ENCODE measurements around the gene PRB4.
"Not testable (repeated sequence)": the region's sequence is repeated elsewhere in the genome, so short reads cannot be mapped to it uniquely, and the experiment has no call there.

PRB4 gene

GRCh38 chr12:11310336-11310735 lies at the start of gene PRB4:
PRB4 (minus strand) TSS chr12:11310436; CDS start chr12:11310398, 38 bp downstream.
- no peak for DNase-seq (ENCODE audit: low read depth)

- DNase-seq (ENCODE audit: low read depth), result not testable (repeated sequence)
These were observed 41.5 kb upstream of the PRB4 start for GRCh38 chr12:11351736-11352135.

DNA sequence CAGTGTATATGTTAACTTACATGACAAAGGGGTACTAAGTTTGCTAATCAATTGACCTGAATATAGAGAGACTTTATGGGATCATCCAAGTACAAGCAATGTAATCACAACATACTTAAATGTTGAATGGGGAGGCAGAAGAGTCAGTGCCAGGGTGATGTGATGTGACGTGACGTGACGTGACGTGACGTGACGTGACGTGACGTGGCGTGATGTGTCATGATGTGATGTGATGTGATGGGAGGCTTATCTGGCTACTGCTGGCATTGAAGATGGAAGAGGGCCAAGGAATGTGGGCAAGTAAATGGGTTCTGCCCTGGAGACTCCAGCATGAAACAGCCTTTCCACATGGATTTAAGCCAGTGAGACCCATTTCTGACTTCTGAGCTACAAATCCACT lies 38.2 kb upstream of the PRB4 start:
- DNase-seq (ENCODE audit: low read depth), result no peak

DNA sequence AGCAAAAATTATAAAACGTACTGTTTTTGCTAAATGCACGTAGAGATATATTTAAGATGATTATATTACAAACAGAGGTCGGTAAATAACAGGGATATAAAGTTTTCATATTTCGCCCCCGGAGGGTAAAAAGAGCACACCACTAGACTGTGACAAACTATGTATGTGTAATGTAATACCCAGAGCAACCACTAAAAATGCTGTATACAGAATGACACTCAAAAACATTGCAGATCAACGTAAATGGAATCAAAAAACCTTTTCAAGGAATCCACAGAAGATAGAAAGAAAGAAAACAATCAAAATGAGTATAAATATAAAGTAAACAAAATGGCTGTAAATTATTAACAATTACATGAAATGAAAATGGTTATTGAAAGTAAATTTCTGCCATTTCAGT lies 37.6 kb upstream of the PRB4 start:
- DNase-seq (ENCODE audit: low read depth), result no peak

DNA sequence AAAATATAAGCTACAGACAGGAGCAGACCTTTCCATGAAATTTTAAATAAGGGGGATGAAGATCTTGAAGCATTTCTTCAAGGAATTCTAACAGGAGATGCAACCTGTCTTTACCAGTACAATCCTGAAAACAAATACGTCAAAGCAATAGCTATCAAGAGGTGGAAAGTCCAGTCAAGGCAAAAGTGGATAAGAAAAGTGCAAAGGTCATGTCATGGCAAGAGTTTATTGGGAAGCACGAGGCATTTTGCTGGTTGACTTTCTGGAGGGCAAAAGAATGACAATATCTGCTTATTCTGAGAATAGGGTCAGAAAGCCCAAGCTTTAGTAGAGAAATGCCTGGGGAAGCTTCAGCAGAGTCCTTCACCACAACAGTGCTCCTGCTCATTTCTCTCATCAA lies 34.3 kb upstream of the PRB4 start:
- no peak for DNase-seq (ENCODE audit: low read depth)

DNA sequence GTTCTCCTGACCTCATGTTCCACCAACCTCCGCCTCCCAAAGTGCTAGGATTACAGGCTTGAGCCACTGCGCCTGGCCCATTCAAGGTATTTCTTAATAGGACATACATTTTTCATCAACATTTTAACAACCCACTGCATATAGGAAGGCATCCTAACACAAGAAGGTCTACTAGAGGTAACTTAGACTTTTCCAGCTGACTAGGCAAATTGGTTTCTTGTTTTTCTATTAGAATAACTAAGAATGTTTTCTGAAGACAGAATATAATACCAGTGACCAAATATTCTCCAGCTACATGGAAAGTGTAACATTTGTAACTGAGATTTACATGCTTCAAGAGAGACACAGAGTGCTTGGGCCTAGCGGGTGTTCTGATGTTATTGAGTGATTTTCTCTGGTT lies 14.2 kb upstream of the PRB4 start:
- no peak for DNase-seq (ENCODE audit: low read depth)

GRCh38 chr12:11321980-11322379 lies 11.7 kb upstream of the PRB4 start:
- no peak for DNase-seq (ENCODE audit: low read depth)

DNA sequence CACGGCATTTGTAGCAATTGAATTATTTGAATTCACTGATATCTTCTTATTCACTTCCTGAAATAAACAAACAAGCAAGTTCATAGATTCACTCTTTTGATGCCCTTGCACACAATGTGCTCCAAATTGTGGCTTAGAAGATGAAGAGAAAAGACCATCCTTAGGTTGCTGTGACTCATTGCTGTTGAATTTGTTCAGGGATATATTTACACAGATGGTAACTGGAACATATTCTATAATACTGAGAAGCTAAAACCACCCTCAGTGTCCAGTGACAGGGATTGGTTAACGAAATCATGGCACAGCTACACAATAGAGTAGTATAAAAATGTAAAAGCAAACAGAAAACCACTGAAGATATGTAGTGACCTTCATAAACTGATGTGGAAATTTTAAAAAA lies 3.1 kb downstream of the PRB4 start:
- no peak for DNase-seq (ENCODE audit: low read depth)

DNA sequence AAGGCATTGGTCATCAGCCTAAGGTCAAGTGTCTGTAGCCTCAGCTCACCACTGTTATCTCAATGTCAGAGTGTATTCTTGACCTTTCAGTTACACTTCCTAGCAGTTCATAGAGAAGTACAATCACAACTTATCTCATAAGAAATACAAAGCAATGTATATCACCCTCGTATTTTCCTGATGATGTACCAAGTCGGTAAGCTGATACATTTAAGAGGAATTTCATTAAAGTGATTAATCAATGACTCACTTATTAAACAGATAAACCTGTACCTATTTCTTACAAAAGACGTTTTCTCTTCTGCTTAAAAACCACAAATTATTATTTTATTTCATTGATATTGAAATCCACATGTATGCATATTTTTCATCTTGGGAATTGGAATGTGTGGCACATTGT lies 36.8 kb downstream of the PRB4 start:
- DNase-seq (ENCODE audit: low read depth), result no peak

- DNase-seq (ENCODE audit: low read depth), result no peak
These were observed 40.6 kb downstream of the PRB4 start, which contains the start of gene PRB3 for GRCh38 chr12:11269607-11270006. PRB3 (minus strand) TSS chr12:11269707; CDS start chr12:11269669, 38 bp downstream.

- DNase-seq (ENCODE audit: low read depth), result no peak
These were observed 45.7 kb downstream of the PRB4 start for GRCh38 chr12:11264501-11264900.

Data from activated T-cell treated with anti-CD3 and anti-CD28 coated beads for 24 hours (primary cell).